ENCODE measurements around the gene TMEM219. TPM values are rescaled to one million over a fixed set of nuclear protein-coding genes. Genes with fewer than 3 reads are reported as not detected.
"Not testable (repeated sequence)": the region's sequence is repeated elsewhere in the genome, so short reads cannot be mapped to it uniquely, and the experiment has no call there.

The TMEM219 gene
- total RNA-seq, 4 donors from 2014 or later, result 78.4 to 135 (median 110) TPM

GRCh38 chr16:29951625-29952365, 10.1 kb upstream of the TMEM219 start:
- TF ChIP-seq CTCF (IDR thresholded peaks at IDR 0.05), result no peak
- no peak for ATAC-seq (ENCODE audit: low FRiP score)
- no peak for DNase-seq (ENCODE audit: low spot score)

- ATAC-seq (ENCODE audit: low FRiP score) (no peak), DNase-seq (ENCODE audit: low spot score) (no peak)
- no peak for TF ChIP-seq CTCF (IDR thresholded peaks at IDR 0.05)
Observed at GRCh38 chr16:29958756-29959155, 3.1 kb upstream of the TMEM219 start.

GRCh38 chr16:29959293-29959692, 2.6 kb upstream of the TMEM219 start:
- ATAC-seq (ENCODE audit: low FRiP score) (no peak), DNase-seq (ENCODE audit: low spot score) (no peak)
- no peak for TF ChIP-seq CTCF (IDR thresholded peaks at IDR 0.05)

GRCh38 chr16:29959821-29960220, 2.1 kb upstream of the TMEM219 start:
- not testable (repeated sequence) for DNase-seq (ENCODE audit: low spot score); ATAC-seq (ENCODE audit: low FRiP score)

GRCh38 chr16:29961127-29961478, 776 bp upstream of the TMEM219 start:
- DNase-seq (ENCODE audit: low spot score), result no peak

GRCh38 chr16:29962344-29962994, 590 bp downstream of the TMEM219 start:
- TF ChIP-seq CTCF (IDR thresholded peaks at IDR 0.05), result no peak
- peak; percentile 35 for ATAC-seq (ENCODE audit: low FRiP score)
- DNase-seq (ENCODE audit: low spot score), result no peak

More at GRCh38 chr16:29961127-29961478, 776 bp upstream of the TMEM219 start:
- TF ChIP-seq CTCF (IDR thresholded peaks at IDR 0.05), result no peak
- no peak for ATAC-seq (ENCODE audit: low FRiP score)

GRCh38 chr16:29963021-29963743, 1.3 kb downstream of the TMEM219 start:
- no peak for TF ChIP-seq CTCF (IDR thresholded peaks at IDR 0.05)
- ATAC-seq (ENCODE audit: low FRiP score) (no peak), DNase-seq (ENCODE audit: low spot score) (no peak)

Measured in omental fat pad (tissue), 4 donors.